HG03354 (cell line): ENCODE results near the gene ZCCHC24.
"Not testable (repeated sequence)": the region's sequence is repeated elsewhere in the genome, so short reads cannot be mapped to it uniquely, and the experiment has no call there.

Experiments
- ATAC-seq: cut with Tn5 transposase; IDR thresholded peaks from one replicate; pipeline ENCODE4 v1.9.1; 2021; ENCODE audit warnings: mild to moderate bottlenecking; ENCODE audit not compliant: unreplicated experiment, poor library complexity, severe bottlenecking

Gene ZCCHC24

GRCh38 chr10:79447911-79448731, 2.7 kb upstream of the ZCCHC24 start:
- no peak for ATAC-seq

- not testable (repeated sequence) for ATAC-seq
These were observed 1.8 kb upstream of the ZCCHC24 start for GRCh38 chr10:79447249-79447648.

DNA sequence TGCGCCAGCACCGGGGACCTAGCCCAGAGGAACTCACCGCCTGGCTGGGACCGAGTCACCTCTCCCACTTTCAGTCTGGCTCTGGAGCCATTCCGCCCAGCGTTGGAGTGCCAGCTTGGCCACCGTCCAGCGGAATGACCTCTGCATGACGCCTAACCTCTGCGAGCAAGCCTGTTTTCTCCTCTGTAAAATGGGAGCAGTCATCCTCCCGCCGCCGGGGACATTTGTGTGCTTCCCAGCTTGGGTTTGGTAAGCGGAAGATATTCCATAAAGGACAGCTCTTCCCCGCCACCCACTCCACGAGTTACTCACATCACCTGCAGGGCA, 1.3 kb upstream of the ZCCHC24 start:
- no peak for ATAC-seq

DNA sequence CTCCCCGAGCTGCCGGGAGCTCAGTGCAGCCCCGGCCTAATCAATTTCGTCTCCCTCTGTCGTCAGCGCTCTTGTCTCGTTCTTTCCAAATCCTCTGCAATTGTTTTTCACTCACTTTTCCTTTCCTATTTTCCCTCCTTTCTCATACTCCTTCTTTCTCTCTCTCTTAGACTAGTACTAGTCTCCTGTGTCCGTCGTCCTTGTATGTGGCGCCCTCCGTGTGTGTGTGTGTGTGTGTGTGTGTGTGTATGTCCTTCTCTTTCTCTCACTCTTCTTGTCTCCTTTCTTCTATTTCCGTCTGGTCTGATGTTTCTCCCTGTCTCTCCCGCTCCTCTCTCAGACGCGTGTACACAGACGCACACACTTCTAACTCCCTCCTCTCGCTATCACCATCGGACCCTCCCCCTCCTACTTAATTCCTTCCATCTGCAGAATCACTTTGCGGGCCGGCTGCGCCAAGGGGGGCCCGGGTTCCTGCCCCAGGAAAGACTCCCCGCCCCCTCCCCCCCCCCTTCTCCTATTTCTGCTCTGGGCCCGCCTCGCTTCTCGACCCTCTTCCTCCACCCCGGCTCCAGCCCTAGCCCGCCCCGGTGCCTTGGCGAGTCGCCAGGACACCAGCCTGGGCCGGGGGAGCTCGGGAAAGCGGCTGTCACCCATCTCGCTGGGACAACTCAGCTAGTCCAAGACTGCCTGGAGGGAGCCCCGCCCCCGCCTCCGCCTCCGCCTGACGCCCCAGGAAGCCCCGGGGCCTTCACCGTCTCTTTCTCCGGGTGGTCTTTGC, 743 bp upstream of the ZCCHC24 start:
- peak; percentile 7 for ATAC-seq

- ATAC-seq, result peak; percentile 37
These were observed 965 bp downstream of the ZCCHC24 start for GRCh38 chr10:79444199-79445119.

DNA sequence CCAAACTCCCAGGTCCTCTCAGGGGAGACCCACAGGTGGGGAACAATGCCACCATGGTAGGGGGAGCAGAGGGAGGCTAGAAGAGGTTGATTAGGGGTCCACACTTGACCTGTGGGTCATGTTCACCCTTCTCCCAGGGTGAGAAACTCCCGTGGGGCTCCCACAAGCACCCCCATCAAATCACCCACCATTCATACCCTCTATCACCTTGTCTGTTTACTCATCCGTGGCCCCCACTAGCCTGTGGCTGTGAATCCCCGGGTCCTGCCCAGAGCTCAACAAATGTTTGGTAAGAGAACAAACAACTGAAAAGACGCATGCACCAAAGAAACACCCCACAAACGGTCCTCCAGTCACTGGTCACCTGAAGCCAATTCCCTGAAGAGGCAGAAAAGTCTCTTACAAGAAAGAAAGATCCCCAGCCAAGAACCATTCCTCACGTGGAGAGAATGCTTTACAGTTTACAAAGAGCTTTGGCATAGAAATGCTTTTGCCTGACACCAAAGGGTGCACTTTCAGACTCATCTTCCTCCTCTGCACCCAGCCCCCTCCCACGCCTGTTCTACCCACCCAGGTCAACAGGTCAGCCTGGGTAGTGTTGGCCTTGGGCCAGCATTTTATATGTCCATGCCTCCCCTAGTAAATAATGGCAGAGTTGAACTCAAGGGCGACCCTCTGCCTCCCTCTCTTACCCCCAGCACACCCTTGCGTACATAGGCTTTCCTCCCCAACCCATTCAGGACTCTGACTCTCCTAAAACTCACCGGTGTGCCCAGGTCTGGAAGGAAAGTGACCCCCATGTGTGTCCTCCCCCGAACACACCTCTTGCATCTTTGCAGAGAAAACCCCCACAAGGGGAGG, 1.9 kb downstream of the ZCCHC24 start:
- no peak for ATAC-seq

- no peak for ATAC-seq
These were observed 3.0 kb downstream of the ZCCHC24 start for GRCh38 chr10:79442171-79443040.

DNA sequence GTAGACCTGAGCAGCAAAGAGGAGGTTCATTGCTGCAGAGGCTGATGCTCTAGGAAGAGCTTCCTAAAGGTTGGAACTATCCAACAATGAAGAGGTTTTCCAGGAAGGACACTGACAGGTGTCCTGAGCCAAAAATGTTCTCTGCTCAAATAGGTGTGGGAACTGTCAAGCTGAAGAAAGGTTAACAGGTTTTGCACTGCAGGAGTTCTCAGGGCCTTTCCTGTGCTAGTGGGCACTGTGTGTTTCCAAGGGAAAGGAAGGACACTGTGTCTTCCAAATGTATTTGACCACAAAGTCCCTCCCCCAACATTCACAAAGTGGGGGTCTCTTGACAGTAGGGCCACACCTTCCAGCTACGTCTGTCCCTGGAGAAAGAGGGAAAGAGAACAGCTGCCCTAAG, 4.0 kb downstream of the ZCCHC24 start:
- ATAC-seq, result no peak

DNA sequence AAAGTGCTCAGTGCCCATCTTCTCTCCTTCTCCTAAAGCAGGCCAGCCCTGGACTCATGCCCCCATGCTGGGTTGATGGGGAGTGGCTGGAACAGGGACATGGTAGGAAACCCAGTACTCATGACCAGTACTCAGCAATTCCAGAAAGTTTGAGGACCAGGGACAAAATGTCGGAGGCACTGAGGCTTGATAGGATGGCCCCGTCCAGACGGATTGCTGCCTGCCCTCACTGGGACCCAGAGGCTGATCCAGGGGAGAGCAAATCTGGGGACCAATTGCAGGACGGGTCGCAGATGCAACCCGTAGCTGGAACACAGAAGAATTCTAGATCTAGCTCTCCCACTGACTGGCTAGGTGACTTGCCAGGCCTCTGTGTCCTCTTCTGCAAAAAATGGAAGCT, 5.1 kb downstream of the ZCCHC24 start:
- ATAC-seq, result no peak

DNA sequence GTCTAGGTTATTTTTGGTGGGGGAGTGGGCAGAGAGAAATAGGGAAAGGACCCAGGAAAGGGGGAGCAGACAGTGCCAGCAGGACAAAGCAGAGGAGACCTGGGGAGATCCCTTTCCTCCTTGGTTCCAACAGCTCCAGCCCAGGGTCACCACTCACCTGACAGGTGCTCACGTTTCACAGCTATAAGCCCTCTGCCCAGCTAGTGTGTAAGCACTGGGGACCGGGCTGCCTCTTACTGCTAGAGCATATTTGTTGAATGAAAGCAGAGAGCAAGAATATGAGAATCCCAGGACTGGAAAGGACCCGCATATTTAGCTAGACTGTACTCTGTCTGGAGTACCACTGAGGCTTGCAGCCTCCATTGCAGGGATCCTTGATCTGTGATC, 6.7 kb downstream of the ZCCHC24 start:
- ATAC-seq, result no peak

DNA sequence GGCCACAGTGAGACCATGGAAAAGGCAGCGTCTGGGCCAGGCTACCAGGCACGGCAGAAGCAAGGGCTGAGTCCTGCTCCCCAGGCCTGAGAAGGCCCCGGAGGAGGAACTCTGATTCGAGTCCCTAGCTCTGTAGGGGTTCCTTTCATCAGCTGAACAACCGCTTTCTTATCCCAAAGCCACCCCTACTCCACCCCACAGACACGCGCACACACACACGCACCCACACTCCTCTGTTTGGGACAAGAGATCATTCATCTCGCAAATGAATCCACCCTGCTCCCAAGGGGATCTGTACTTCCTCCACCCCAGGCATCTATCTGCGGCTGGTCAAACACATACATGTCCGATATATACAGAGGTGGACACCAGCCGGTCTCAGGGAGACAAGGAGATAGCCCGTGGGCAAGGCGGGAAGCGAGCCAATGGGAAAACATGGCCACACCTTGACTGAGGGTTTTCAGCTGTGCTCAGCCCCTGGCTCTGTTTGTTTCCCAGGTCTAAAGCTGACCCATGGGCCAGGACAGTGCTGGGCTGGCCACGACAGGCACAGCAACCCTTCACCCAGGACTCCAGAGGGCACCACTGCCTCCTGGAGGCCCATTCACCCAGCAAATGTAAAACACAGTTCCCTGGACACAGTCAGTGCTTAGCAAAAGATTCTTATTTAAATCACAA, 7.3 kb downstream of the ZCCHC24 start:
- no peak for ATAC-seq

- no peak for ATAC-seq
These were observed 8.2 kb downstream of the ZCCHC24 start for GRCh38 chr10:79437111-79437814.

- no peak for ATAC-seq
These were observed 8.6 kb downstream of the ZCCHC24 start for GRCh38 chr10:79436850-79437103.

GRCh38 chr10:79436066-79436849, 9.2 kb downstream of the ZCCHC24 start:
- ATAC-seq, result no peak

DNA sequence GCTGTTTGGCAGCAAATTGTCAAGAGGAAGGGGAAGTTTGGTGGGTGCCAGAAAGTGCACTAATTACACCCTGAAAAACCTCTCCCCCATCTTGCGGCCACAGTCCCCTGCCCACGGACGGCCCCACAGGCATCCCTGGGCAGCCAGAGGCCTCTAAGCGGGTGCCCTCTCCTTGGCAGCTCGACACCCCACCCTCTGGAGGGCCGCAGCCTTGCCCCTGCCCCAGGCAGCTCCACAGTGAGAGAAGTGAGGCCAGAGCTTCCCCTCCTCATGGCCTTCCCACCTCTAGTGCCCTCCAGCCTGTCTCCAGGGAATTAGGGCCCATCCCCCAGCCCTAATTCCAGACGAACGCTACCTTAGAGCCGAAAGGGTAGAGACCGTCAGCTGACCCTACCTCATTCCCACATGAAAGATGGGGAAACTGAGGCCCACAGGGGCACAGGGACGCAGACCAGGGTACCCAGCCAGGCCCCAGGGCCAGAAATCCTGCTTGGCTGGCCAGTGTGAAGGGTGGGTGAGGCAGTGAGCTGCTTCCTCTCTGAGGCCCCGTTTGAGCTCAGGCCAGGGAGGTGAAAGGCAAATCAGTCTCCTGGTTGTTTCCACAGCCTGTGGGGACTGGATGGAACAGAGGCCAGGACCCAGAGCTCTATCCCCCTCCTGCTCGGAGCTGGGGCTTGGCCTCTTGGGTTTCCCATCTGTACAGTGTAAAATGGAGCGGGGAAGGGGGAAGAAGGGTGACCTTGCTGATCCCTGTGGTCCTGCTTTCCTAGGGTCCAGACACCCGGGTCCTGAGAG, 10.0 kb downstream of the ZCCHC24 start:
- ATAC-seq, result no peak

GRCh38 chr10:79434821-79435251, 10.6 kb downstream of the ZCCHC24 start:
- ATAC-seq, result no peak
